A549 (cell line): Measurements from ENCODE around the gene KTN1.

Experiments
- ZC3H11A ChIP-seq: fragments of 450-650 bp; IDR thresholded peaks from 2 replicates; pipeline ENCODE4 v1.6.1; 2014; ENCODE audit warnings: antibody characterized with exemption, mild to moderate bottlenecking
- ZFP36 ChIP-seq: fragments of 450-650 bp; IDR thresholded peaks from 2 replicates; pipeline ENCODE4 v1.6.1; 2014; ENCODE audit warnings: borderline replicate concordance; ENCODE audit not compliant: partially characterized antibody

- no peak for TF ChIP-seq ZC3H11A
- no peak for TF ChIP-seq ZFP36
These were observed 1.4 kb downstream of the KTN1 start for GRCh38 chr14:55581342-55581771.
